Measurements from ENCODE around the gene CERS1. TPM values are rescaled to one million over a fixed set of nuclear protein-coding genes. Genes with fewer than 3 reads are reported as not detected.

CERS1 gene
- total RNA-seq, 1 donor from 2014 or later: 0.55 TPM

DNA sequence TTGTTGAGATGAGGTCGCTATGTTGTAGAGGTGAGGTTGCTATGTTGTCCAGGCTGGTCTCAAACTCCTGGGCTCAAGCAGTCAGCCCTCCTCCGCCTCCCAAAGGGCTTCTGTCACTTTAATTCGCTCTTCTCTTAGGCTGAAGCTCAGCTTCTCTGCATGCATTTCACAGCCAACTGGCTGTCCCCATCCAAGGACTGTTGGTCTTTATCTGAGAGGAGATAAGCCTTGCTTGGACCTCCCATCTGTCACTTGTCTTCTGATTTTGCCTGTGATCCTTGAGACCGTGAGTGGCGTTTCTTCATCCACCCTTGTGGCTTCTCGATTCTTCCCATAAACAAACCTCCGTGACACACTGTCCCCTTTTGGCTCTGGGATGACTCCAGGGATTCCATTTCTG is 24.4 kb downstream of the CERS1 start:
- no peak for DNase-seq (ENCODE audit: low spot score)

- DNase-seq (ENCODE audit: low spot score): no peak
Measured at GRCh38 chr19:18870531-18871172, 25.3 kb downstream of the CERS1 start.

GRCh38 chr19:18869781-18870530 is 26.0 kb downstream of the CERS1 start:
- DNase-seq (ENCODE audit: low spot score): no peak

DNA sequence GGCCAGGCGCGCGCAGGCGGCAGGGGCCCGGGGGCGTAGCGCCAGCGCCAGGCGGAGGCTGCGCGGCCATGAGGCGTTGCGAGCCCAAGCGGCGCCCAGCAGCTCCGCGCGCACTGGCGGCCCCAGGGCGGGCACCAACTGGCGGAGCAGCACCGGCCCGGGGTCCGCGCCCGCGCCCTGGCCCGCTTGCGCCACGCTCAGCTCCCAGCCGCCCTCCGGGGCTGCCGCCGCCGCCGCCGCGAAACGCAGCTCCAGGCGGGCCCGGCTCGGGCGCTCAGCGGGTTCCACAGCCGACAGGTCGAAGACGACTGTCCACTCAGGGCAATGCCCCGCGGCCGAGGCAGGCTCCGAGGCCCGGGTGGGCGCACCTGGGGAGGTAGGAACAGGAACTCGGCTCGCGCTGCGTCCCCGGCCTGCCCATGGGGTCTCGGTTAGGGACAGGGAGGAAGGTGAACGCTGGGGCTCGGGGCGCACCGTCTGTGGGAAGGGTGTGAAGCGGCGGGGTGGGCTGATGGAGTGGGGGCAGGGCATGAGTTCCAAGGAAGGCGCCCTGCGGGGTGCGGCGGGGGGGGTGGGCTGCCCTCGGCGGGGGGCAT is 26.8 kb downstream of the CERS1 start:
- DNase-seq (ENCODE audit: low spot score): no peak

DNA sequence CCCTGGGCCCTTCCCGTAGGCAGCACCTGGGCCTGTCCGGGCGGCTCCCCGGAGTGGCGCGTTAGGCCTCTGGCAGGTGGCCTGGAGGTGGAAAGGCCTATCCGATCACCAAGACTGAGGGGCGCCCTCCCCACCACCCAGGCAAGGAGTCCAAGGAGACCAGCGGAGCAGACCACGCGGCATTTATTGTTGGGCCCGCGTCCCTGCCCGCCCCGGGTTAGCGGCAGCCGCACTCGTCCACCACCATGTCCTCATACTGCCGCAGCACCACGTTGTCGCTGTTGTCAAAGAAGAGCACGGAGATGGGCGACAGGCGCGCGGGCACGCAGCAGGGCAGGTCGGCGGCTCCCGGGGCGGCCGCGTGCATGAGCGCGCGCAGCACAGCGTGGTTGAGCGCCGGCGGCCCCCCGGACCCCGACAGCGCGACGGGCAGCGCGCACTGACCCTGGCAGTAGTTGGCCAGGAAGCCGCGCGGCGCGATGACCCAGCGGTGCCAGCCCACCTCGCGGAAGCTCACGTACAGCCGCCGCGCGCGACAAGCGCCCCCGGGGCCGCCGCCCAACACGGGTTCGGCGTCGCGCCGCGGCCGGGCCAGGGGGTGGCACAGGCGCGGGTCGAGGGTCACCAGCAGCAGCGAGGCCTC is 27.5 kb downstream of the CERS1 start:
- no peak for DNase-seq (ENCODE audit: low spot score)

GRCh38 chr19:18867751-18868150 is 28.2 kb downstream of the CERS1 start:
- DNase-seq (ENCODE audit: low spot score): no peak

GRCh38 chr19:18867199-18867598 is 28.8 kb downstream of the CERS1 start:
- DNase-seq (ENCODE audit: low spot score): no peak

GRCh38 chr19:18866800-18867123 is 29.2 kb downstream of the CERS1 start:
- DNase-seq (ENCODE audit: low spot score): no peak

- no peak for DNase-seq (ENCODE audit: low spot score)
Measured at GRCh38 chr19:18865973-18866799, 29.8 kb downstream of the CERS1 start.

GRCh38 chr19:18865106-18865972 is 30.6 kb downstream of the CERS1 start:
- no peak for DNase-seq (ENCODE audit: low spot score)

DNA sequence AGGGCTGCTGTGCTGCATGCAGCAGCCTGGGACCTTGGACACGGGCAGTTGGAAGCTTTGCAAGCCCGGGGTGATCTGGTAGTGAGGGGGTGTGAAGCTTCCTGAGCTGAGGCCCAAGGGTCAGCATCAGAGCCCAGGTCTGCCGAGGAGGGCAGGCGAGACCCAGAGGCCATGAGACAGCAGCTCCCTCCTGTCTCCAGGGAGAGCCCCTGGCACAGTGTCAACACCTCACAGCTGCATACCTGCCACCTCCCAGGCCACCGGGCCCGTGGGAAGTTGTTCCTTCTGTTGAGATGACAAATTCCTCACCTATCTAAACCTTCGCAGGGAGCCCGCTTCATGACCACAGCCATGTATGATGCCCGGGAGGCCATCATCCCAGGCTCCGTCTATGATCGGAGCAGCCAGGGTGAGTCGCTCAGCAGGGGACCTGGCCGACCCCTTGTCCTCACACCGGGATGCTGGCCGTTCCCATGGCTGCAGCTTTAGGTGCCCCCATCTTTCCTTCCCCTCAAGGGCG is 32.1 kb downstream of the CERS1 start:
- no peak for DNase-seq (ENCODE audit: low spot score)

DNA sequence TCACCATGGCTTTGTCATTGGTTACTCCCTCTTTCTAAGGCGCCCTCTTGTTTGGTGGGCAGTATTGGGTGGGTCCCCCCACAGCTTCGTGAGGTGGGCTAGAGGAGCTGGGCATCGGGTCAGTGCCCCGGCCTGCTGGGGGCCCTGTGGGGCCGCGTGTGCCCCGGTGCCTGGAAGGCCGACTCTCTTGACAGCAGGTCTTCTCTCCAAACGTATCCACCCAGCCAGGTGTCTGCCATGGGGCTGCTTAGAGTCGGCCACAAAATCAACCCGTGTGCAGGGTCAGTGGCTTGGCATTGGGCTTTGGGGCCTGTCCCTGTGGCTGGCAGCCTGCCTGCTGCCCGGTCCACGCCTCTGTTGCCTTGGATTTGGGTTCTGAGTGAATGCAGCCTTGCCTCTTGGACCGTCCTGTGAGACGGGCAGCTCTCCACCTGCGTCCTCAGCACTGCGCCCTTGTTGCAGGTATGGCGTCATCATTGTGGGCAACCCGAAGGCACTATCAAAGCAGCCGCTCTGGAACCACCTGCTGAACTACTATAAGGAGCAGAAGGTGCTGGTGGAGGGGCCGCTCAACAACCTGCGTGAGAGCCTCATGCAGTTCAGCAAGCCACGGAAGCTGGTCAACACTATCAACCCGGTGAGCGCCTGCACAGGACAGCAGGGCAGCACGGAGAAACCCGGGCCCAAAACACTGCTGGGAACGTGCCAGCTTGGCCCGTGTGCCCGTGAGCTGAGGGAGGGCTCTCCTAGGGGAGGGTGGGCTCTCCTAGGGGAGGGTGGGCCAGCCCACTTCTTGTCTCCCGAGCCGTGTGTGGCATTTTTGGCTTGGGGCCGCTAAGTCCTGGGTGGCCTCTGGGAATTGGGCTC is 32.7 kb downstream of the CERS1 start:
- DNase-seq (ENCODE audit: low spot score): no peak

GRCh38 chr19:18861917-18862316 is 34.0 kb downstream of the CERS1 start:
- no peak for DNase-seq (ENCODE audit: low spot score)

GRCh38 chr19:18861235-18861634 is 34.7 kb downstream of the CERS1 start:
- DNase-seq (ENCODE audit: low spot score): no peak

GRCh38 chr19:18860725-18861124 is 35.2 kb downstream of the CERS1 start:
- DNase-seq (ENCODE audit: low spot score): no peak

DNA sequence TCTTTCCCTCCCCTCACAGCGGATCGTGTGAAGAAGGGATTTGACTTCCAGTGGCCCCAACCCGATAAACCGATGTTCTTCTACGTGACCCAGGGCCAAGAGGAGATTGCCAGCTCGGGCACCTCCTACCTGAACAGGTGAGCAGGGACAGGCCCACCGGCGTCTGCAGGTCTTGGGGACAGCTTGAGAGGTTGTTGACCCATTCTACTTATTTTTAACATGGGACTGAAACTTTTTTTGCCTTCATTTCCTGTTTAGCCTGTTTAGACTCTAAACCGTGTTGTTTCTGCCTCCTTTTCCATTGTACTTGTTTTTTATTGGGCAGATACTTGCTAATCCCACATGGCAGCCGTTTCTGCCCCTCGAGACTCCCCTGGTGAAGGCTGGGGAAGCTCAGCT is 35.7 kb downstream of the CERS1 start:
- DNase-seq (ENCODE audit: low spot score): no peak

DNA sequence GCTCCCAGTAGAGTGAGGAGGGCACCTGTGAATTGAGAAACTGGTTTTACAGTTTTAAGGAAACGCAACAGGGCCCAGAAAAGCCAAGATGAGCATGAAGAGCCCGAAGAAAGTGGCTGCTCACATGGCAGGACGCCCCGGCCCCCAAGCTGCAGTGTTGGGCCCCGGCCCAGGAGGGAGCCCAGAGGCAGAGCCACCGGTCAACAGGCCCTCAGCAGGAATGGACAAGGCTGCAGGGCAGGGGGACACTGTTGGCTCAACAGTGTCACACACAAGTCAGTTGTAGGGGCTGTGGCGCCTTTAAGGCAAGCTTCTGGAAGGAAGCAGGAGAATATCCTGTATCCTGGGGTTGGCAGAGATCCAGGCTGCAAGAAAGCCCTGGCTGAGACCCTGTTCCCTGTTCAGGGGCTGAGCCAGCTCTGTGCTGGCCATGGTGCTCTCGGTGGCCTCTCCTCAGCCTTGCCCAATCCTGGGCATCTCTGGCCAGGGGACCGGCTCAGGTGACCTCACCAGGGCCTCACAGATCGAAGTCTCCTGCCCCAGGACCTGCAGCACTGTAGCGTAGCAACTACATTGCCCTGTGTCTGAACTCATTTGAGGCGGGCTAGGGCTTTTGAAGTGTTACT is 36.2 kb downstream of the CERS1 start:
- no peak for DNase-seq (ENCODE audit: low spot score)

GRCh38 chr19:18858906-18859646 is 36.9 kb downstream of the CERS1 start:
- DNase-seq (ENCODE audit: low spot score): no peak

- DNase-seq (ENCODE audit: low spot score): no peak
Measured at GRCh38 chr19:18857223-18857622, 38.7 kb downstream of the CERS1 start.

All from ureter (tissue), 1 donor.